PC-9 (cell line): ENCODE results near the gene UBXN6. TPM values are rescaled to one million over a fixed set of nuclear protein-coding genes. Genes with fewer than 3 reads are reported as not detected.

Experiments
- BruUV-seq: library from RNA; stranded (reverse); fragments of 400-500 nt; replicated peaks from 2 replicates; lab custom pipeline; 2021; lab: Mats Ljungman, UMichigan
- CTCF ChIA-PET: fragments of 300-600 bp; sonication (Branson Sonifier 250); formaldehyde crosslinking; loops from one replicate; lab custom pipeline; 2022; ENCODE audit warnings: antibody characterized with exemption; lab: Charles Lee
- POLR2A ChIA-PET: fragments of 300-600 bp; sonication (Branson Sonifier 250); formaldehyde crosslinking; loops from one replicate; lab custom pipeline; 2022; ENCODE audit warnings: antibody characterized with exemption; ENCODE audit not compliant: unreplicated experiment; lab: Charles Lee
- DNase-seq, 2 experiments: peaks; one replicate each; pipeline versions ENCODE4 v3.0.0 to v3.0.0-alpha.2; 2015 to 2022; ENCODE audit warnings: mixed read lengths in 1 of 2
- H2AFZ ChIP-seq: fragments of 200-600 bp; sonication (generic); 2 replicates; pipeline ENCODE4 v1.8.1; 2017; ENCODE audit warnings: antibody characterized with exemption
- H3F3A ChIP-seq: fragments of 200-600 bp; sonication (generic); 2 replicates; pipeline ENCODE4 v1.8.1; 2017; ENCODE audit warnings: antibody characterized with exemption, mild to moderate bottlenecking, low read depth; ENCODE audit not compliant: insufficient read depth
- H3K27ac ChIP-seq: fragments of 200-600 bp; sonication (generic); 2 replicates; pipeline ENCODE4 v1.6.1; 2016; ENCODE audit warnings: mixed run types
- H3K27me3 ChIP-seq: fragments of 200-600 bp; sonication (generic); 2 replicates; pipeline ENCODE4 v1.6.1; 2016; ENCODE audit warnings: low read depth, mixed run types; ENCODE audit not compliant: insufficient read depth
- H3K36me3 ChIP-seq: fragments of 200-600 bp; sonication (generic); 2 replicates; pipeline ENCODE4 v1.6.1; 2016; ENCODE audit warnings: low read depth, mixed run types
- H3K4me1 ChIP-seq: fragments of 200-600 bp; sonication (generic); replicated peaks from 2 replicates; pipeline ENCODE4 v1.6.1; 2016; ENCODE audit warnings: mixed run types; ENCODE audit not compliant: insufficient read depth
- H3K4me2 ChIP-seq: fragments of 200-600 bp; sonication (generic); 2 replicates; pipeline ENCODE4 v1.6.1; 2017; ENCODE audit warnings: mixed run types
- H3K4me3 ChIP-seq: fragments of 200-600 bp; sonication (generic); 2 replicates; pipeline ENCODE4 v1.6.1; 2016; ENCODE audit warnings: mixed run types
- H3K79me2 ChIP-seq: fragments of 200-600 bp; sonication (generic); 2 replicates; pipeline ENCODE4 v1.6.1; 2017; ENCODE audit warnings: low read depth, mixed run types
- H3K9me2 ChIP-seq: fragments of 200-600 bp; sonication (generic); 2 replicates; pipeline ENCODE4 v1.8.1; 2017; ENCODE audit warnings: mild to moderate bottlenecking; ENCODE audit not compliant: insufficient read depth
- H3K9me3 ChIP-seq: fragments of 200-600 bp; sonication (generic); 2 replicates; pipeline ENCODE4 v1.8.1; 2016; ENCODE audit warnings: low read depth; ENCODE audit not compliant: insufficient read depth
- H4K20me1 ChIP-seq: fragments of 200-600 bp; sonication (generic); 2 replicates; pipeline ENCODE4 v1.8.1; 2017; ENCODE audit not compliant: insufficient read depth
- EZH2 ChIP-seq: fragments of 200-600 bp; sonication (generic); IDR thresholded peaks from 2 replicates; pipeline ENCODE4 v1.8.0; 2017; ENCODE audit warnings: antibody characterized with exemption, low read depth
- intact Hi-C: fragments of 100-400 bp; cut with micrococcal nuclease; formaldehyde crosslinking; loops from one replicate; pipeline ENCODE4 v1.10.0; 2022; ENCODE audit not compliant: unreplicated experiment
- total RNA-seq: library from RNA; stranded (reverse); gene quantifications from 2 replicates; pipeline ENCODE4 v1.2.3, GENCODE V29; 2021
- TF ChIP-seq, protein P1 (sequence below): fragments of 200-600 bp; sonication (generic); conservative IDR thresholded peaks from 2 replicates; pipeline ENCODE4 v1.6.1; 2017; ENCODE audit warnings: mixed run types, antibody characterized with exemption, mild to moderate bottlenecking, moderate library complexity

Gene UBXN6
- total RNA-seq, 1 experiment from 2014 or later = 79.4 TPM

- DNase-seq = no peak
- no peaks in the 10 kb centered on the region for H3K9me2 ChIP-seq
- H3F3A ChIP-seq = peaks cover 9% of the 10 kb centered on the region; the same call in 1 of the 2 replicates
- no peak overlapping the region for H3K27ac ChIP-seq
- no peaks in the 10 kb centered on the region for H3K4me1 ChIP-seq
- H4K20me1 ChIP-seq = no peaks in the 10 kb centered on the region
- no peaks in the 10 kb centered on the region for H3K9me3 ChIP-seq
- no peak overlapping the region for H2AFZ ChIP-seq
- TF ChIP-seq EZH2 = no peak
- TF ChIP-seq, protein P1, sequence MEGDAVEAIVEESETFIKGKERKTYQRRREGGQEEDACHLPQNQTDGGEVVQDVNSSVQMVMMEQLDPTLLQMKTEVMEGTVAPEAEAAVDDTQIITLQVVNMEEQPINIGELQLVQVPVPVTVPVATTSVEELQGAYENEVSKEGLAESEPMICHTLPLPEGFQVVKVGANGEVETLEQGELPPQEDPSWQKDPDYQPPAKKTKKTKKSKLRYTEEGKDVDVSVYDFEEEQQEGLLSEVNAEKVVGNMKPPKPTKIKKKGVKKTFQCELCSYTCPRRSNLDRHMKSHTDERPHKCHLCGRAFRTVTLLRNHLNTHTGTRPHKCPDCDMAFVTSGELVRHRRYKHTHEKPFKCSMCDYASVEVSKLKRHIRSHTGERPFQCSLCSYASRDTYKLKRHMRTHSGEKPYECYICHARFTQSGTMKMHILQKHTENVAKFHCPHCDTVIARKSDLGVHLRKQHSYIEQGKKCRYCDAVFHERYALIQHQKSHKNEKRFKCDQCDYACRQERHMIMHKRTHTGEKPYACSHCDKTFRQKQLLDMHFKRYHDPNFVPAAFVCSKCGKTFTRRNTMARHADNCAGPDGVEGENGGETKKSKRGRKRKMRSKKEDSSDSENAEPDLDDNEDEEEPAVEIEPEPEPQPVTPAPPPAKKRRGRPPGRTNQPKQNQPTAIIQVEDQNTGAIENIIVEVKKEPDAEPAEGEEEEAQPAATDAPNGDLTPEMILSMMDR = no peak
- no TSS peak for BruUV-seq
- no peak overlapping the region for H3K4me2 ChIP-seq
- H3K4me3 ChIP-seq = no peak overlapping the region
- intact Hi-C loops = no loop called here
- ChIA-PET CTCF (no interaction called here), POLR2A (no interaction called here)
- H3K79me2 ChIP-seq = no peaks in the 10 kb centered on the region
- no peaks in the 10 kb centered on the region for H3K36me3 ChIP-seq
- no peaks in the 10 kb centered on the region for H3K27me3 ChIP-seq
Observed at GRCh38 chr19:4446704-4447200, 10.8 kb downstream of the UBXN6 start.

GRCh38 chr19:4445963-4446703 is 11.5 kb downstream of the UBXN6 start:
- Histone ChIP-seq H3K4me3 (no peak overlapping the region), H3K27ac (no peak overlapping the region), H3K4me2 (no peak overlapping the region), H2AFZ (no peak overlapping the region), H3F3A (peaks cover 4% of the 10 kb centered on the region; the same call in 1 of the 2 replicates), H3K9me3 (no peaks in the 10 kb centered on the region), H3K27me3 (no peaks in the 10 kb centered on the region), H3K9me2 (no peaks in the 10 kb centered on the region), H4K20me1 (no peaks in the 10 kb centered on the region), H3K79me2 (no peaks in the 10 kb centered on the region), H3K4me1 (no peaks in the 10 kb centered on the region), H3K36me3 (no peaks in the 10 kb centered on the region)
- TF ChIP-seq EZH2 = no peak
- TF ChIP-seq, protein P1 = no peak
- no peak for DNase-seq
- ChIA-PET CTCF (no interaction called here), POLR2A (no interaction called here)
- intact Hi-C loops = no loop called here
- no TSS peak for BruUV-seq

DNA sequence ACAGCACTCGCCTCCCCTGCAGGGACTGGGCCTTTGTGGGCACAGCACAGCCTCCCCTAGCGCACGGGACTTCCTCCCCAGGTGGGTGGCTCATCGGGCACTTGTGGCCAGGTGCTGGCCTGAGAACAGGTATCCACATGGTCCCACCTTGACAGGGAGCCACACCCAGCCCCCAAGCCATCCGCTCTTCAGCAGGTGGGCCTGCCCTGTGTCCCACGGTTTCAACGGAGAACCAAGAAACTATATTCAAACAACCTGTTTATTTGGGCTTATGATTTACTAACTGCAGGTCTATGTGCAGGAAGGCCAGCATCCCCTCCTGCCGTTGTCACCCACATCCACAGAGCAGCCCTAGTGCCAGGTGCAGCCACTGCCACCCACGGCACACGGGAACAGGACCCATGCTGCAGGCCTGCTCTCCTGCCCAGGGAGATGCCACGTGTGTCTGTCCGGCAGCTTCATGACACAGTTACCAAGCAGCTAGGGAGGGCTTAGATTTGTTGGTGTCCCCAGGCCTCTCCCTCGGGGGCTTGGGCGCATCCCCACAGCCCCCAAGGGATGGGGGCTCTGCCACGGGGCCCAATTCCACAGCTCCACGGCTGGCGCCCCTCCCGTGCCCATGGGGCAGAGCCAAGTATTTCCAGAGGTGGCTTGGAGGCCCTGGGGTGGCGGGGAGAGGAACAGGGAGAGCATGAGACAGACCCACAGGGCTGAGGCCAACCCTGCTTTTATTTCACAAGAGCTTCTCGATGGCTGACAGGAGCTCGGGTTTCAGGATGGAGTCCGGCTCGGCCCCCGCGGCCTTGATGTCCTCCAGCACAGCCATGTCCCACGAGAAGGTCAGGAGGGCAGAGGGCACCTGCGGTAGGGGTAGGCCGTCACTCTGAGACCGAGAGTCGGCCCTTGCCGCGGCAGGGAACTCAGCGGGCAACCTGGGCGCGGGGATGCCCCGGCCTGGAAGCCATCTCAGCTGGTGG is 12.5 kb downstream of the UBXN6 start:
- no peak for DNase-seq
- no peak overlapping the region for H3K27ac ChIP-seq
- H3K4me1 ChIP-seq = no peaks in the 10 kb centered on the region
- H2AFZ ChIP-seq = no peak overlapping the region
- intact Hi-C loops = no loop called here
- ChIA-PET POLR2A (interaction anchor here (0.5 kb wide), 1 partner anchor 43 kb away, joined by 4 read pairs; no protein-coding TSS in a partner anchor), CTCF (no interaction called here)
- H3K79me2 ChIP-seq = no peaks in the 10 kb centered on the region
- no peak overlapping the region for H3K4me3 ChIP-seq
- H3K4me2 ChIP-seq = no peak overlapping the region
- BruUV-seq = TSS peak; percentile 27
- no peaks in the 10 kb centered on the region for H3K36me3 ChIP-seq
- no peaks in the 10 kb centered on the region for H3K9me3 ChIP-seq
- TF ChIP-seq EZH2 = no peak
- TF ChIP-seq, protein P1 = no peak
- H3F3A ChIP-seq = 0 out of 2 replicates have a peak, but pooled peaks cover 3% of the 10 kb centered on the region
- no peaks in the 10 kb centered on the region for H3K27me3 ChIP-seq
- H3K9me2 ChIP-seq = no peaks in the 10 kb centered on the region
- H4K20me1 ChIP-seq = no peaks in the 10 kb centered on the region
